Measurements from ENCODE around the gene FCHSD2. TPM values are rescaled to one million over a fixed set of nuclear protein-coding genes. Genes with fewer than 3 reads are reported as not detected.

FCHSD2 gene
- polyA plus RNA-seq, 1 donor (not counting 4 experiments of a cell fraction or from before 2014, with no cell fraction given): 14.2 TPM

GRCh38 chr11:72802822-72803221 lies 339.3 kb downstream of the FCHSD2 start:
- FAIRE-seq (no peak), DNase-seq (ENCODE audit: low read depth, low spot score) (no peak)
- Histone ChIP-seq H3K79me2 (ENCODE audit: control insufficient read depth, insufficient read depth, low read length) (no peaks in the 10 kb centered on the region), H3K4me1 (ENCODE audit: control insufficient read depth, extremely low read depth, insufficient read depth, low read length) (no peaks in the 10 kb centered on the region), H3K4me2 (ENCODE audit: control insufficient read depth, extremely low read depth, insufficient read depth, low read depth, low read length) (no peak overlapping the region), H3K9me1 (ENCODE audit: control insufficient read depth, extremely low read depth, insufficient read depth, low read length) (no peaks in the 10 kb centered on the region), H3K27me3 (ENCODE audit: control insufficient read depth, extremely low read depth, insufficient read depth, low read length) (no peaks in the 10 kb centered on the region), H3K27ac (ENCODE audit: control insufficient read depth, insufficient read depth, low read length) (no peak overlapping the region), H3K4me3 (ENCODE audit: control insufficient read depth in 2 of 3, extremely low read depth in 1 of 3, insufficient read depth in 2 of 3, low read depth in 1 of 3, low read length in 3 of 3) (no peak overlapping the region), H4K20me1 (ENCODE audit: control insufficient read depth, extremely low read depth, insufficient read depth, low read length) (no peaks in the 10 kb centered on the region), H3K9ac (ENCODE audit: control insufficient read depth, extremely low read depth, insufficient read depth, low read length) (no peak overlapping the region), H3K9me3 (ENCODE audit: control insufficient read depth, low read depth, low read length) (no peaks in the 10 kb centered on the region), H3K36me3 (ENCODE audit: control insufficient read depth in 2 of 2, extremely low read depth in 1 of 2, insufficient read depth in 2 of 2, low read length in 2 of 2) (no peaks in the 10 kb centered on the region), H2AFZ (ENCODE audit: control insufficient read depth, low read length) (no peak overlapping the region)
- dilution Hi-C loops (cut with MboI; ENCODE audit: extremely low pct_ligation_motif_present, low sequenced_read_pairs): no loop called here
- TF ChIP-seq CTCF (optimal IDR thresholded peaks at IDR 0.05 in 1 of 3, IDR thresholded peaks at IDR 0.05 in 1 of 3, conservative IDR thresholded peaks at IDR 0.05 in 1 of 3; ENCODE audit: extremely low read depth in 1 of 3, insufficient read depth in 2 of 3, low read length in 3 of 3): no peak
- TF ChIP-seq EZH2 (IDR thresholded peaks at IDR 0.05; ENCODE audit: low read length): no peak

GRCh38 chr11:72799441-72799840 lies 342.7 kb downstream of the FCHSD2 start:
- H3K4me2 ChIP-seq (ENCODE audit: control insufficient read depth, extremely low read depth, insufficient read depth, low read depth, low read length): no peak overlapping the region
- FAIRE-seq (no peak), DNase-seq (ENCODE audit: low read depth, low spot score) (no peak)
- no peak overlapping the region for H3K9ac ChIP-seq (ENCODE audit: control insufficient read depth, extremely low read depth, insufficient read depth, low read length)
- no peak overlapping the region for H3K4me3 ChIP-seq (ENCODE audit: control insufficient read depth in 2 of 3, extremely low read depth in 1 of 3, insufficient read depth in 2 of 3, low read depth in 1 of 3, low read length in 3 of 3)
- no peak for TF ChIP-seq CTCF (optimal IDR thresholded peaks at IDR 0.05 in 1 of 3, IDR thresholded peaks at IDR 0.05 in 1 of 3, conservative IDR thresholded peaks at IDR 0.05 in 1 of 3; ENCODE audit: extremely low read depth in 1 of 3, insufficient read depth in 2 of 3, low read length in 3 of 3)
- H3K27me3 ChIP-seq (ENCODE audit: control insufficient read depth, extremely low read depth, insufficient read depth, low read length): no peaks in the 10 kb centered on the region
- H3K27ac ChIP-seq (ENCODE audit: control insufficient read depth, insufficient read depth, low read length): no peak overlapping the region
- no peaks in the 10 kb centered on the region for H4K20me1 ChIP-seq (ENCODE audit: control insufficient read depth, extremely low read depth, insufficient read depth, low read length)
- H3K9me3 ChIP-seq (ENCODE audit: control insufficient read depth, low read depth, low read length): no peaks in the 10 kb centered on the region
- no peaks in the 10 kb centered on the region for H3K36me3 ChIP-seq (ENCODE audit: control insufficient read depth in 2 of 2, extremely low read depth in 1 of 2, insufficient read depth in 2 of 2, low read length in 2 of 2)
- dilution Hi-C loops (cut with MboI; ENCODE audit: extremely low pct_ligation_motif_present, low sequenced_read_pairs): no loop called here
- H3K9me1 ChIP-seq (ENCODE audit: control insufficient read depth, extremely low read depth, insufficient read depth, low read length): no peaks in the 10 kb centered on the region
- H2AFZ ChIP-seq (ENCODE audit: control insufficient read depth, low read length): no peak overlapping the region
- peaks cover 2% of the 10 kb centered on the region for H3K4me1 ChIP-seq (ENCODE audit: control insufficient read depth, extremely low read depth, insufficient read depth, low read length)
- no peaks in the 10 kb centered on the region for H3K79me2 ChIP-seq (ENCODE audit: control insufficient read depth, insufficient read depth, low read length)
